Measurements from ENCODE around the gene UTP4.

DNA sequence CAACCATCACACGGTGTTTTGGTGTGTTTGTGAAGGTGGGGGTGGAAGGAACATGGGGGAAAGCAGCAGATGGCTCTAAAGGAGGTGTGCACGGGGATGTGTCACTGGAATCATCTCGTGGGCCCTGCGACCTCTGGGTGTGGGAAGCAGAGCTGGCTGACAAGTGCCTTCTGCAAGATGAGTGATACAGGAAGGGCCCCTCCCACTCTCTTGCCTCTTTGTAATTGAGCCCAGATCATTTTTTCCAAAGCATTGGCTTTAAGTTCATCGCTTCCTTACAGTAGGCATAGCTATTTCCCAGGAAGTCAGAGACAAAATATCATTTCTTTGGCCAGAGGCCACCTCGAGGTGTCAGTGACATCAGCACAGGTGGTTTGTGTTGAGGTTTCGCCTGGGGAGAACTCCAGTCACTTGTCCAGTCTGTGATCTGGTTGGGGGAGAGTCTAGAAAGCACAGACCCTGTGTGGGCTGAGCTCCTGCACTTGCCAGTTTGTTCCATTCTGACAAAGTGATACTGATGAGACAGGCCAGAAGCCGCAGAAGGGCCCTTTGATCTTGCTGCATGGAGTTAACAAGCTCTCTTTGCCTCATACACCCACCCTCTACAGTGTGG lies 33.9 kb downstream of the UTP4 start:
- TF ChIP-seq EGR1 (IDR thresholded peaks at IDR 0.05) (no peak), CEBPB (IDR thresholded peaks at IDR 0.05) (no peak), TCF12 (IDR thresholded peaks at IDR 0.05; ENCODE audit: low read depth) (no peak), TAF1 (IDR thresholded peaks at IDR 0.05; ENCODE audit: low read depth) (no peak), EP300 (IDR thresholded peaks at IDR 0.05; ENCODE audit: borderline replicate concordance) (no peak), MAX (IDR thresholded peaks at IDR 0.05) (no peak), REST (IDR thresholded peaks at IDR 0.05; ENCODE audit: low read depth) (no peak), ZBTB7A (IDR thresholded peaks at IDR 0.05; ENCODE audit: low read depth) (no peak), NFIC (IDR thresholded peaks at IDR 0.05) (no peak), YY1 (IDR thresholded peaks at IDR 0.05; ENCODE audit: low read depth) (no peak), RAD21 (IDR thresholded peaks at IDR 0.05; ENCODE audit: low read depth) (no peak), FOXM1 (IDR thresholded peaks at IDR 0.05; ENCODE audit: borderline replicate concordance, low read depth) (no peak)
- TF ChIP-seq, protein P1, sequence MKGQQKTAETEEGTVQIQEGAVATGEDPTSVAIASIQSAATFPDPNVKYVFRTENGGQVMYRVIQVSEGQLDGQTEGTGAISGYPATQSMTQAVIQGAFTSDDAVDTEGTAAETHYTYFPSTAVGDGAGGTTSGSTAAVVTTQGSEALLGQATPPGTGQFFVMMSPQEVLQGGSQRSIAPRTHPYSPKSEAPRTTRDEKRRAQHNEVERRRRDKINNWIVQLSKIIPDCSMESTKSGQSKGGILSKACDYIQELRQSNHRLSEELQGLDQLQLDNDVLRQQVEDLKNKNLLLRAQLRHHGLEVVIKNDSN (IDR thresholded peaks at IDR 0.05), result no peak
